HEK293 (cell line): ENCODE measurements around the gene INO80C.
"Not testable (repeated sequence)": the region's sequence is repeated elsewhere in the genome, so short reads cannot be mapped to it uniquely, and the experiment has no call there.

Experiments
- CTCF ChIA-PET: fragments of 350-600 bp; formaldehyde crosslinking; extraction: SDS; loops from one replicate; lab custom pipeline; 2021; ENCODE audit warnings: antibody characterized with exemption; lab: Yijun Ruan, JAX
- POLR2A ChIA-PET: fragments of 300-600 bp; formaldehyde crosslinking; extraction: SDS; loops from one replicate; lab custom pipeline; 2020; ENCODE audit warnings: antibody characterized with exemption, inconsistent platforms; lab: Yijun Ruan, JAX
- H3K27ac ChIP-seq: fragments of 200-500 bp; sonication (Bioruptor generic); 2 replicates; pipeline ENCODE4 v1.5.1; 2014; ENCODE audit warnings: low read depth, low read length, control low read depth, inconsistent platforms; ENCODE audit errors: extremely low read depth
- H3K36me3 ChIP-seq, 2 experiments: fragments of 200-500 bp in 1 of 2; sonication (Bioruptor generic) in 1 of 2; 1 replicate in 1 of 2; 2 replicates in 1 of 2; pipeline ENCODE4 v1.5.1; 2014 to 2017; ENCODE audit warnings: inconsistent platforms in 2 of 2, low read length in 2 of 2; ENCODE audit not compliant: control insufficient read depth in 2 of 2, insufficient read depth in 1 of 2
- H3K4me1 ChIP-seq: fragments of 200-500 bp; sonication (Bioruptor generic); 2 replicates; pipeline ENCODE4 v1.5.1; 2014; ENCODE audit warnings: mild to moderate bottlenecking, low read length, inconsistent platforms; ENCODE audit not compliant: control insufficient read depth, insufficient read depth
- H3K4me3 ChIP-seq: 2 replicates; pipeline ENCODE4 v1.5.1; 2011; ENCODE audit warnings: low read depth, mild to moderate bottlenecking, control low read depth, low read length, moderate library complexity
- H3K9me3 ChIP-seq: fragments of 200-500 bp; sonication (Bioruptor generic); 2 replicates; pipeline ENCODE4 v1.5.1; 2014; ENCODE audit warnings: low read depth, low read length, inconsistent platforms; ENCODE audit not compliant: control insufficient read depth, insufficient read depth
- BCL11B ChIP-seq: fragments of 450-650 bp; formaldehyde crosslinking; IDR thresholded peaks from 2 replicates; pipeline ENCODE4 v1.5.1; 2016; ENCODE audit warnings: low read depth, missing biosample characterization, missing genetic modification characterization
- HOXC10 ChIP-seq: sonication (generic); formaldehyde crosslinking; IDR thresholded peaks from 2 replicates; pipeline ENCODE4 v1.8.1; 2023; ENCODE audit warnings: mild to moderate bottlenecking, missing genetic modification reagents
- KLF10 ChIP-seq: fragments of 450-650 bp; IDR thresholded peaks from 2 replicates; pipeline ENCODE4 v1.5.1; 2018; ENCODE audit warnings: missing biosample characterization, mild to moderate bottlenecking, missing genetic modification characterization
- REPIN1 ChIP-seq: fragments of 450-650 bp; formaldehyde crosslinking; IDR thresholded peaks from 2 replicates; pipeline ENCODE4 v1.5.1; 2017; ENCODE audit warnings: missing biosample characterization, missing genetic modification characterization, low read depth
- SALL2 ChIP-seq: fragments of 450-650 bp; formaldehyde crosslinking; IDR thresholded peaks from 2 replicates; pipeline ENCODE4 v1.5.0; 2017; ENCODE audit warnings: missing biosample characterization, mild to moderate bottlenecking, missing genetic modification characterization, borderline replicate concordance
- SP3 ChIP-seq: fragments of 450-650 bp; formaldehyde crosslinking; IDR thresholded peaks from 2 replicates; pipeline ENCODE4 v1.5.1; 2016; ENCODE audit warnings: missing biosample characterization, missing genetic modification characterization
- TCF7L2 ChIP-seq: IDR thresholded peaks from 2 replicates; pipeline ENCODE4 v1.6.1; 2011; ENCODE audit warnings: low read depth, mild to moderate bottlenecking, inconsistent platforms, low read length, moderate library complexity, borderline replicate concordance
- WT1 ChIP-seq: fragments of 450-650 bp; formaldehyde crosslinking; IDR thresholded peaks from 2 replicates; pipeline ENCODE4 v1.5.1; 2016; ENCODE audit warnings: missing biosample characterization, missing genetic modification characterization
- ZBTB21 ChIP-seq: fragments of 450-650 bp; formaldehyde crosslinking; IDR thresholded peaks from 2 replicates; pipeline ENCODE4 v1.5.1; 2017; ENCODE audit warnings: missing biosample characterization, missing genetic modification characterization
- ZIC2 ChIP-seq: fragments of 450-650 bp; formaldehyde crosslinking; IDR thresholded peaks from 2 replicates; pipeline ENCODE4 v1.5.1; 2016; ENCODE audit warnings: missing biosample characterization, missing genetic modification characterization
- ZNF112 ChIP-seq: fragments of 450-650 bp; formaldehyde crosslinking; IDR thresholded peaks from 2 replicates; pipeline ENCODE4 v1.5.0; 2017; ENCODE audit warnings: missing biosample characterization, missing genetic modification characterization
- ZNF114 ChIP-seq: fragments of 450-650 bp; formaldehyde crosslinking; IDR thresholded peaks from 2 replicates; pipeline ENCODE4 v1.5.0; 2017; ENCODE audit warnings: missing biosample characterization, missing genetic modification characterization
- ZNF138 ChIP-seq: fragments of 450-650 bp; formaldehyde crosslinking; IDR thresholded peaks from 2 replicates; pipeline ENCODE4 v1.5.1; 2016; ENCODE audit warnings: missing biosample characterization, missing genetic modification characterization, borderline replicate concordance
- ZNF157 ChIP-seq: fragments of 450-650 bp; formaldehyde crosslinking; IDR thresholded peaks from 2 replicates; pipeline ENCODE4 v1.5.1; 2016; ENCODE audit warnings: missing biosample characterization, missing genetic modification characterization
- ZNF19 ChIP-seq: fragments of 450-650 bp; formaldehyde crosslinking; IDR thresholded peaks from 2 replicates; pipeline ENCODE4; 2016; ENCODE audit warnings: missing biosample characterization, missing genetic modification characterization, low read depth
- ZNF37A ChIP-seq: fragments of 450-650 bp; IDR thresholded peaks from 2 replicates; pipeline ENCODE4 v1.5.1; 2018; ENCODE audit warnings: missing biosample characterization, missing genetic modification characterization
- ZNF394 ChIP-seq: fragments of 450-650 bp; formaldehyde crosslinking; IDR thresholded peaks from 2 replicates; pipeline ENCODE4 v1.5.1; 2016; ENCODE audit warnings: missing biosample characterization, missing genetic modification characterization, mild to moderate bottlenecking, moderate library complexity, borderline replicate concordance
- ZNF404 ChIP-seq: fragments of 450-650 bp; formaldehyde crosslinking; IDR thresholded peaks from 2 replicates; pipeline ENCODE4 v1.5.1; 2017; ENCODE audit warnings: missing biosample characterization, missing genetic modification characterization
- ZNF510 ChIP-seq: fragments of 450-650 bp; formaldehyde crosslinking; IDR thresholded peaks from 2 replicates; pipeline ENCODE4 v1.5.1; 2018; ENCODE audit warnings: mild to moderate bottlenecking, missing genetic modification characterization, missing biosample characterization; ENCODE audit not compliant: insufficient replicate concordance
- ZNF521 ChIP-seq: fragments of 450-650 bp; formaldehyde crosslinking; IDR thresholded peaks from 2 replicates; pipeline ENCODE4 v1.5.1; 2017; ENCODE audit warnings: missing biosample characterization, mild to moderate bottlenecking, missing genetic modification characterization
- ZNF560 ChIP-seq: fragments of 450-650 bp; formaldehyde crosslinking; IDR thresholded peaks from 2 replicates; pipeline ENCODE4 v1.5.1; 2017; ENCODE audit warnings: missing biosample characterization, missing genetic modification characterization, borderline replicate concordance
- TF ChIP-seq, protein P1 (sequence below): fragments of 450-650 bp; formaldehyde crosslinking; IDR thresholded peaks from 2 replicates; pipeline ENCODE4 v1.5.1; 2016; ENCODE audit warnings: missing biosample characterization, missing genetic modification characterization
- TF ChIP-seq, protein P2 (sequence below): fragments of 450-650 bp; formaldehyde crosslinking; IDR thresholded peaks from 2 replicates; pipeline ENCODE4 v1.5.1; 2016; ENCODE audit warnings: missing biosample characterization, missing genetic modification characterization
- TF ChIP-seq, protein P3 (sequence below): fragments of 450-650 bp; formaldehyde crosslinking; IDR thresholded peaks from 2 replicates; pipeline ENCODE4 v1.5.1; 2016; ENCODE audit warnings: missing biosample characterization, missing genetic modification characterization, borderline replicate concordance
- TF ChIP-seq, protein P4 (sequence below): fragments of 450-650 bp; IDR thresholded peaks from 2 replicates; pipeline ENCODE4 v1.5.1; 2018; ENCODE audit warnings: missing biosample characterization, missing genetic modification characterization

The INO80C gene

DNA sequence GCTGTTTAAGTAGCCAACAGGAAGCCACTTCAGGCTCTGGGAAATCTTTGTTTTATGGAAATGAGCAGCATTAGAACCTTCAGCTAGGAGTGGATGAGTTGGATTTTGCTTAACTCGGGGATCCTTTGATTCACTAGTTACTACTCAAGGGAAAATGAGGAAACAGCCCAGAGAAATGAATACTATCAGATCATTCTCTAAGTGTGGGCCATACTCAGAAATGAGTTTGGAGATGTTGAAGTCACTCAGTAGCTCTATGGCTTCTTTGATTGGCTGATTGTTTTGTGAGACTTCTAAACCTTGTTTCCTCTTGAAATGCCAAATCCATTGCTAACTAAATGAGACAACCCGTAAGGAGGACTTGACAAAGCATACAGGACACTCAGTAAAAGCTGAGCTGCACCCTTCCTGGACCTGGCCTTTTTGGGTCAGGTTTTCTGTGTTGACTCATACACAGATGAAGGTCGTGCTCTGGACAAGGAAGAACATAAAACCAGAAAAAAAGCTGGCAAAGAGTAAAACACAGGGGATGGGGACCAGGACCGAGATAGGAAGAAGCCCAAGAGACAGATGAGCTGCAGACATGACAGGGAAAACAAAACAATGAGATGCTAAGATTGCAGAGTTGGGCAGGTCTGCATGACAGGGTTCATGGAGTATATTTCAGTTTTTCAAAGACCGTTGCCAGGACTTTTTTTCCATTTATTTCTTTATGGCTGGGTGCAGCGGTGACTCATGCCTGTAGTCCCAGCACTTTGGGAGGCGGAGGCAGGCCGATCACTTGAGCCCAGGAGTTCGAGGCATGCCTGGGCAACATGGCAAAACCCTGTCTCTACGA lies 41.6 kb downstream of the INO80C start (continued):
- TF ChIP-seq ZNF112 (tag by site-specific recombination) (no peak), ZNF560 (tag by site-specific recombination) (no peak), ZNF114 (no peak), ZNF394 (tag by site-specific recombination) (no peak), SALL2 (tag by site-specific recombination) (no peak)
- TF ChIP-seq, protein P1, sequence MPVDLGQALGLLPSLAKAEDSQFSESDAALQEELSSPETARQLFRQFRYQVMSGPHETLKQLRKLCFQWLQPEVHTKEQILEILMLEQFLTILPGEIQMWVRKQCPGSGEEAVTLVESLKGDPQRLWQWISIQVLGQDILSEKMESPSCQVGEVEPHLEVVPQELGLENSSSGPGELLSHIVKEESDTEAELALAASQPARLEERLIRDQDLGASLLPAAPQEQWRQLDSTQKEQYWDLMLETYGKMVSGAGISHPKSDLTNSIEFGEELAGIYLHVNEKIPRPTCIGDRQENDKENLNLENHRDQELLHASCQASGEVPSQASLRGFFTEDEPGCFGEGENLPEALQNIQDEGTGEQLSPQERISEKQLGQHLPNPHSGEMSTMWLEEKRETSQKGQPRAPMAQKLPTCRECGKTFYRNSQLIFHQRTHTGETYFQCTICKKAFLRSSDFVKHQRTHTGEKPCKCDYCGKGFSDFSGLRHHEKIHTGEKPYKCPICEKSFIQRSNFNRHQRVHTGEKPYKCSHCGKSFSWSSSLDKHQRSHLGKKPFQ (tag by site-specific recombination), result no peak

DNA sequence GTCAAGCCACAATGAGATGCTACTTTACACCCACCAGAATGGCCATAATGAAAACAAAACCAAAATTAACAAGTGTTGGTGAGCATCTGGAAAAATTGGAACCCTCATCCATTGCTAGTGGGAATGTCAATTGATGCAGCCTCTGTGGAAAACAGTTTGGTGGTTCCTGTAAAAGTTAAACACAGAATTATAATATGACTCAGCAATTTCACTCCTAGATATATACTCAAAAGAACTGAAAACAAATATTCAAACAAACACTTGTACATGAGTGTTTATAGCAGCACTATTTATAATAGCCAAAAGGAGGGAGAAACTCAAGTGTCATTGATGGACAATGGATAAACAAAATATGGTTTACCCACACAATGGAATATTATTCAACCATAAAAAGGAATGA lies 43.0 kb downstream of the INO80C start:
- H3K9me3 ChIP-seq, result no peaks in the 10 kb centered on the region
- POLR2A ChIA-PET, result no interaction called here

DNA sequence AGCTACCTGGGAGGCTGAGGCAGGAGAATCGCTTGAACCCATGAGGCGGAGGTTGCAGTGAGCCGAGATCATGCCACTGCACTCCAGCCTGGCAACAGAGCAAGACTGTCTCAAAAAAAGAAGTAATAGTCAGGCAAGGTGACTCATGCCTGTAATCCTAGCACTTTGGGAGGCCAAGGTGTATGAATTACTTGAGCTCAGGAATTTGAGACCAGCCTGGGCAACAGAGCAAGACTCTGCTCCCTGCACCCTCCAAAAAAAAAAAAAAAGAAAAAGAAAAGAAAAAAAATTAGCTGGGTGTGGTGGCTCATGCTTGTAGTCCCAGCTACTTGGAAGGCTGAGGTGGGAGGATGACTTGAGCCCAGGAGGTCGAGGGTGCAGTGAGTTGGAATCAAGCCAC lies 44.7 kb downstream of the INO80C start:
- H3K9me3 ChIP-seq, H3K36me3 ChIP-seq, H3K4me3 ChIP-seq, POLR2A ChIA-PET, H3K27ac ChIP-seq, H3K4me1 ChIP-seq: not testable (repeated sequence)
- CTCF ChIA-PET, result interaction anchor here (1.1 kb wide), 1 partner anchor 12 kb away, joined by 4 read pairs; no protein-coding TSS in a partner anchor

More for the DNA sequence above, 43.0 kb downstream of the INO80C start:
- Histone ChIP-seq H3K4me3 (no peak overlapping the region), H3K36me3 (no peaks in the 10 kb centered on the region)
- CTCF ChIA-PET, result no interaction called here
- TF ChIP-seq BCL11B (tag by site-specific recombination), result no peak
- TF ChIP-seq, protein P2, sequence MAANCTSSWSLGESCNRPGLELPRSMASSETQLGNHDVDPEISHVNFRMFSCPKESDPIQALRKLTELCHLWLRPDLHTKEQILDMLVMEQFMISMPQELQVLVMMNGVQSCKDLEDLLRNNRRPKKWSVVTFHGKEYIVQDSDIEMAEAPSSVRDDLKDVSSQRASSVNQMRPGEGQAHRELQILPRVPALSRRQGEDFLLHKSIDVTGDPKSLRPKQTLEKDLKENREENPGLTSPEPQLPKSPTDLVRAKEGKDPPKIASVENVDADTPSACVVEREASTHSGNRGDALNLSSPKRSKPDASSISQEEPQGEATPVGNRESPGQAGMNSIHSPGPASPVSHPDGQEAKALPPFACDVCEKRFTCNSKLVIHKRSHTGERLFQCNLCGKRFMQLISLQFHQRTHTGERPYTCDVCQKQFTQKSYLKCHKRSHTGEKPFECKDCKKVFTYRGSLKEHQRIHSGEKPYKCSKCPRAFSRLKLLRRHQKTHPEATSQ (tag by site-specific recombination), result no peak
- TF ChIP-seq ZNF510, result no peak
- no peak for TF ChIP-seq WT1
- no peak for TF ChIP-seq ZIC2
- TF ChIP-seq HOXC10 (CRISPR knock-in tag), result no peak
- TF ChIP-seq, protein P3, sequence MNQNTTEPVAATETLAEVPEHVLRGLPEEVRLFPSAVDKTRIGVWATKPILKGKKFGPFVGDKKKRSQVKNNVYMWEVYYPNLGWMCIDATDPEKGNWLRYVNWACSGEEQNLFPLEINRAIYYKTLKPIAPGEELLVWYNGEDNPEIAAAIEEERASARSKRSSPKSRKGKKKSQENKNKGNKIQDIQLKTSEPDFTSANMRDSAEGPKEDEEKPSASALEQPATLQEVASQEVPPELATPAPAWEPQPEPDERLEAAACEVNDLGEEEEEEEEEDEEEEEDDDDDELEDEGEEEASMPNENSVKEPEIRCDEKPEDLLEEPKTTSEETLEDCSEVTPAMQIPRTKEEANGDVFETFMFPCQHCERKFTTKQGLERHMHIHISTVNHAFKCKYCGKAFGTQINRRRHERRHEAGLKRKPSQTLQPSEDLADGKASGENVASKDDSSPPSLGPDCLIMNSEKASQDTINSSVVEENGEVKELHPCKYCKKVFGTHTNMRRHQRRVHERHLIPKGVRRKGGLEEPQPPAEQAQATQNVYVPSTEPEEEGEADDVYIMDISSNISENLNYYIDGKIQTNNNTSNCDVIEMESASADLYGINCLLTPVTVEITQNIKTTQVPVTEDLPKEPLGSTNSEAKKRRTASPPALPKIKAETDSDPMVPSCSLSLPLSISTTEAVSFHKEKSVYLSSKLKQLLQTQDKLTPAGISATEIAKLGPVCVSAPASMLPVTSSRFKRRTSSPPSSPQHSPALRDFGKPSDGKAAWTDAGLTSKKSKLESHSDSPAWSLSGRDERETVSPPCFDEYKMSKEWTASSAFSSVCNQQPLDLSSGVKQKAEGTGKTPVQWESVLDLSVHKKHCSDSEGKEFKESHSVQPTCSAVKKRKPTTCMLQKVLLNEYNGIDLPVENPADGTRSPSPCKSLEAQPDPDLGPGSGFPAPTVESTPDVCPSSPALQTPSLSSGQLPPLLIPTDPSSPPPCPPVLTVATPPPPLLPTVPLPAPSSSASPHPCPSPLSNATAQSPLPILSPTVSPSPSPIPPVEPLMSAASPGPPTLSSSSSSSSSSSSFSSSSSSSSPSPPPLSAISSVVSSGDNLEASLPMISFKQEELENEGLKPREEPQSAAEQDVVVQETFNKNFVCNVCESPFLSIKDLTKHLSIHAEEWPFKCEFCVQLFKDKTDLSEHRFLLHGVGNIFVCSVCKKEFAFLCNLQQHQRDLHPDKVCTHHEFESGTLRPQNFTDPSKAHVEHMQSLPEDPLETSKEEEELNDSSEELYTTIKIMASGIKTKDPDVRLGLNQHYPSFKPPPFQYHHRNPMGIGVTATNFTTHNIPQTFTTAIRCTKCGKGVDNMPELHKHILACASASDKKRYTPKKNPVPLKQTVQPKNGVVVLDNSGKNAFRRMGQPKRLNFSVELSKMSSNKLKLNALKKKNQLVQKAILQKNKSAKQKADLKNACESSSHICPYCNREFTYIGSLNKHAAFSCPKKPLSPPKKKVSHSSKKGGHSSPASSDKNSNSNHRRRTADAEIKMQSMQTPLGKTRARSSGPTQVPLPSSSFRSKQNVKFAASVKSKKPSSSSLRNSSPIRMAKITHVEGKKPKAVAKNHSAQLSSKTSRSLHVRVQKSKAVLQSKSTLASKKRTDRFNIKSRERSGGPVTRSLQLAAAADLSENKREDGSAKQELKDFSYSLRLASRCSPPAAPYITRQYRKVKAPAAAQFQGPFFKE (tag by site-specific recombination), result no peak
- no peak for TF ChIP-seq SP3 (tag by site-specific recombination)
- TF ChIP-seq ZNF37A (tag by site-specific recombination), result no peak
- no peak for TF ChIP-seq ZNF157 (tag by site-specific recombination)
- no peak for TF ChIP-seq KLF10 (tag by site-specific recombination)
- no peak for TF ChIP-seq ZNF19 (tag by site-specific recombination)
- no peak for TF ChIP-seq ZNF138 (tag by site-specific recombination)
- TF ChIP-seq ZNF404 (tag by site-specific recombination), result no peak
- TF ChIP-seq, protein P4, sequence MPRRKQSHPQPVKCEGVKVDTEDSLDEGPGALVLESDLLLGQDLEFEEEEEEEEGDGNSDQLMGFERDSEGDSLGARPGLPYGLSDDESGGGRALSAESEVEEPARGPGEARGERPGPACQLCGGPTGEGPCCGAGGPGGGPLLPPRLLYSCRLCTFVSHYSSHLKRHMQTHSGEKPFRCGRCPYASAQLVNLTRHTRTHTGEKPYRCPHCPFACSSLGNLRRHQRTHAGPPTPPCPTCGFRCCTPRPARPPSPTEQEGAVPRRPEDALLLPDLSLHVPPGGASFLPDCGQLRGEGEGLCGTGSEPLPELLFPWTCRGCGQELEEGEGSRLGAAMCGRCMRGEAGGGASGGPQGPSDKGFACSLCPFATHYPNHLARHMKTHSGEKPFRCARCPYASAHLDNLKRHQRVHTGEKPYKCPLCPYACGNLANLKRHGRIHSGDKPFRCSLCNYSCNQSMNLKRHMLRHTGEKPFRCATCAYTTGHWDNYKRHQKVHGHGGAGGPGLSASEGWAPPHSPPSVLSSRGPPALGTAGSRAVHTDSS, result no peak
- TF ChIP-seq REPIN1, result no peak
- TF ChIP-seq ZBTB21 (tag by site-specific recombination), result no peak
- TF ChIP-seq TCF7L2, result no peak
- no peak for TF ChIP-seq ZNF521 (tag by site-specific recombination)
- TF ChIP-seq, all 188 proteins: peak for 0
- no peaks in the 10 kb centered on the region for H3K4me1 ChIP-seq
- no peak overlapping the region for H3K27ac ChIP-seq
